Thyroid gland (tissue), 4 donors: Measurements from ENCODE around the gene FOXK1.

Source experiments
- CTCF ChIP-seq, 6 experiments: fragments of 200-600 bp in 3 of 6; fragments of 450-650 bp in 3 of 6; sonication (generic) in 3 of 6; IDR thresholded peaks; one replicate each; pipeline ENCODE4 v1.5.1; 2016 to 2019; ENCODE audit warnings: antibody characterized with exemption in 6 of 6, mild to moderate bottlenecking in 2 of 6, inconsistent platforms in 1 of 6, moderate library complexity in 1 of 6
- POLR2A ChIP-seq, 2 donors: fragments of 450-650 bp; IDR thresholded peaks; one replicate each; pipeline ENCODE4 v1.6.1; 2017; ENCODE audit warnings: antibody characterized with exemption in 2 of 2, mild to moderate bottlenecking in 2 of 2, moderate library complexity in 1 of 2

- TF ChIP-seq POLR2A (IDR thresholded peaks at IDR 0.05), result no peak
- no peak for TF ChIP-seq CTCF (IDR thresholded peaks at IDR 0.05)
Observed at GRCh38 chr7:4731803-4732202, 49.7 kb downstream of the FOXK1 start.
